HG02759 (cell line): ENCODE data around the gene IL26.
"Not testable (repeated sequence)": the region's sequence is repeated elsewhere in the genome, so short reads cannot be mapped to it uniquely, and the experiment has no call there.

Experiments
- ATAC-seq: cut with Tn5 transposase; IDR thresholded peaks from one replicate; pipeline ENCODE4 v1.9.1; 2021; ENCODE audit warnings: mild to moderate bottlenecking, moderate library complexity; ENCODE audit not compliant: unreplicated experiment

Gene IL26

GRCh38 chr12:68200854-68201253 lies 24.8 kb downstream of the IL26 start:
- no peak for ATAC-seq

GRCh38 chr12:68199127-68199526 lies 26.5 kb downstream of the IL26 start:
- no peak for ATAC-seq

- no peak for ATAC-seq
These were observed 27.0 kb downstream of the IL26 start for GRCh38 chr12:68198507-68199086.

GRCh38 chr12:68190301-68190700 lies 35.3 kb downstream of the IL26 start:
- no peak for ATAC-seq

GRCh38 chr12:68189821-68190242 lies 35.8 kb downstream of the IL26 start:
- ATAC-seq = no peak

- ATAC-seq = no peak
These were observed 40.0 kb downstream of the IL26 start for GRCh38 chr12:68185598-68185997.

GRCh38 chr12:68180792-68181744 lies 44.5 kb downstream of the IL26 start:
- peak; percentile 53 for ATAC-seq

- ATAC-seq = no peak
These were observed 46.7 kb downstream of the IL26 start for GRCh38 chr12:68178774-68179439.

- no peak for ATAC-seq
These were observed 47.4 kb downstream of the IL26 start for GRCh38 chr12:68178184-68178583.

- no peak for ATAC-seq
These were observed 48.0 kb downstream of the IL26 start for GRCh38 chr12:68177562-68177961.

GRCh38 chr12:68176257-68176656 lies 49.4 kb downstream of the IL26 start:
- ATAC-seq = no peak

GRCh38 chr12:68175557-68176061 lies 50.0 kb downstream of the IL26 start:
- peak; percentile 95 for ATAC-seq

GRCh38 chr12:68174761-68175160 lies 50.8 kb downstream of the IL26 start:
- ATAC-seq = not testable (repeated sequence)

- ATAC-seq = no peak
These were observed 51.8 kb downstream of the IL26 start for GRCh38 chr12:68173792-68174191.

GRCh38 chr12:68170726-68171125 lies 54.9 kb downstream of the IL26 start:
- no peak for ATAC-seq

GRCh38 chr12:68169213-68169889 lies 56.3 kb downstream of the IL26 start:
- ATAC-seq = no peak

GRCh38 chr12:68166317-68166831 lies 59.2 kb downstream of the IL26 start:
- no peak for ATAC-seq

GRCh38 chr12:68163560-68164081 lies 62.0 kb downstream of the IL26 start:
- ATAC-seq = peak; percentile 71

GRCh38 chr12:68162374-68162773 lies 63.2 kb downstream of the IL26 start:
- no peak for ATAC-seq

- peak; percentile 37 for ATAC-seq
These were observed 65.8 kb downstream of the IL26 start, which contains the start of gene IFNG for GRCh38 chr12:68159681-68160304. IFNG (minus strand) TSS chr12:68159740; CDS start chr12:68159615, 125 bp downstream.
